OCI-LY1 (cell line): ENCODE data around the gene PROM2.

Experiments
- H2AFZ ChIP-seq: fragments of 200-600 bp; sonication (generic), shearing (Covaris generic); 2 replicates; pipeline ENCODE4 v1.6.0; 2014; ENCODE audit warnings: antibody characterized with exemption, mild to moderate bottlenecking, low read length
- H3F3A ChIP-seq: fragments of 200-600 bp; sonication (generic), shearing (Covaris generic); 2 replicates; pipeline ENCODE4 v1.6.0; 2014; ENCODE audit warnings: mild to moderate bottlenecking, antibody characterized with exemption, low read length, moderate library complexity; ENCODE audit not compliant: insufficient read depth
- H3K27ac ChIP-seq: fragments of 200-600 bp; sonication (generic); 2 replicates; pipeline ENCODE4 v1.5.1; 2014; ENCODE audit warnings: low read length, mixed run types, mild to moderate bottlenecking, low read depth; ENCODE audit not compliant: poor library complexity, severe bottlenecking
- H3K27me3 ChIP-seq: fragments of 200-600 bp; sonication (generic); 2 replicates; pipeline ENCODE4 v1.6.0; 2014; ENCODE audit warnings: antibody characterized with exemption, mild to moderate bottlenecking, low read length, moderate library complexity; ENCODE audit not compliant: insufficient read depth
- H3K36me3 ChIP-seq: fragments of 200-600 bp; sonication (generic); 2 replicates; pipeline ENCODE4 v1.6.1; 2014; ENCODE audit warnings: mild to moderate bottlenecking, antibody characterized with exemption, low read length, moderate library complexity, mixed read lengths; ENCODE audit not compliant: insufficient read depth
- H3K4me1 ChIP-seq: fragments of 200-600 bp; sonication (generic); 2 replicates; pipeline ENCODE4 v1.5.1; 2014; ENCODE audit warnings: mild to moderate bottlenecking, low read length, moderate library complexity; ENCODE audit not compliant: insufficient read depth, severe bottlenecking
- H3K4me2 ChIP-seq: fragments of 200-600 bp; sonication (generic), shearing (Covaris generic); 2 replicates; pipeline ENCODE4 v1.6.1; 2014; ENCODE audit warnings: low read length
- H3K4me3 ChIP-seq: fragments of 200-600 bp; sonication (generic); 2 replicates; pipeline ENCODE4 v1.5.1; 2014; ENCODE audit warnings: low read length, low read depth, mild to moderate bottlenecking, mixed read lengths; ENCODE audit not compliant: poor library complexity, severe bottlenecking
- H3K79me2 ChIP-seq: fragments of 200-600 bp; shearing (Covaris generic); 2 replicates; pipeline ENCODE4 v1.6.1; 2016; ENCODE audit warnings: mixed run types, low read length, mixed read lengths; ENCODE audit not compliant: insufficient read depth
- H3K9ac ChIP-seq: fragments of 200-600 bp; sonication (generic), shearing (Covaris generic); 2 replicates; pipeline ENCODE4 v1.6.1; 2014; ENCODE audit warnings: mild to moderate bottlenecking, low read length, mixed read lengths
- H3K9me2 ChIP-seq: fragments of 200-600 bp; sonication (generic), shearing (Covaris generic); 2 replicates; pipeline ENCODE4 v1.6.1; 2014; ENCODE audit warnings: low read depth, mild to moderate bottlenecking, low read length, mixed read lengths
- H3K9me3 ChIP-seq: fragments of 200-600 bp; shearing (Covaris generic); 2 replicates; pipeline ENCODE4 v1.6.1; 2014; ENCODE audit warnings: low read length, mixed read lengths
- H4K20me1 ChIP-seq: fragments of 200-600 bp; sonication (generic), shearing (Covaris generic); 2 replicates; pipeline ENCODE4 v1.6.0; 2016; ENCODE audit warnings: mild to moderate bottlenecking, low read length; ENCODE audit not compliant: insufficient read depth
- CTCF ChIP-seq: fragments of 200-600 bp; sonication (generic), shearing (Covaris generic); IDR thresholded peaks from 2 replicates; pipeline ENCODE4 v1.5.1; 2017; ENCODE audit warnings: mild to moderate bottlenecking, antibody characterized with exemption, low read length, moderate library complexity, mixed read lengths
- EZH2 ChIP-seq: fragments of 200-600 bp; sonication (generic), shearing (Covaris generic); IDR thresholded peaks from 2 replicates; pipeline ENCODE4 v1.8.0; 2017; ENCODE audit warnings: borderline replicate concordance, mixed run types, mild to moderate bottlenecking, antibody characterized with exemption, low read length, moderate library complexity, mixed read lengths

Gene PROM2

DNA sequence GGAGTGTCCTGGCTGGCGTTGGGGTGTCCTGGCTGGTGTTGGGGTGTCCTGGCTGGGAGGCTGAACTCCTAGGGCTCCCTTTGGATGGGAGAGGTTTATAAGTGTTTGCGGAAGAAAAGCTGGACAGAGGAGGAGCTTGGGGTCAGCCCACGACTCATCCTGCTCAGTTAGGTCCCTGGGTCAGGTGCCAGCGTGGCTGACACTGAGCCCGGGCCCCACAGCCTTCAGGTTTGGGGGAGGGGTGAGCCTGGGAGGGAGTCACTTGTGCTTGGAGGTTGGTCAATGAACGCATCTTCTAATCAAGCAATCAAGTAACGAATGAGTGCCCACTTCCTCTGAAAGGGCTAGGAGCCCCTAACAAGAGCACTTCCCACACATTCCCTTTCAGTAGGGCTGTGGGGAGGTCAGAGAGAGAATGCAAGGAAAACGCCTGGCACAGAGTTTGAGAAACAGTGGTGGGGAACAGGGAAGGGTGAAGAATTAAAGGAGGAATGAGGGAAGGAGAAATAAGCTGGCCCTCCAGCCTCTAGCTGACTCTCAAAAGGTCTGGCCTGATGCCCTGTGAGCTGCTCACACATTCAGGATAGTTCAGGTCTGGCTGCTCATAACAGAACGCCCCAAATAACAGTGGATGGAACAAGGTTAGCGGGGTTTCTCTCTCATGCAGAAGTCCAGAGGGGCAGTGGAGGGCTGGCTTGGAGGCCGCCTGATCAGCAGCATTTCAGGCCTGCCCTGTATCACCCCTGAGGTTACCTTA lies 23.6 kb downstream of the PROM2 start:
- no peaks in the 10 kb centered on the region for H4K20me1 ChIP-seq
- H3K27me3 ChIP-seq: no peaks in the 10 kb centered on the region
- no peak overlapping the region for H2AFZ ChIP-seq
- H3K4me3 ChIP-seq: no peak overlapping the region
- no peaks in the 10 kb centered on the region for H3K79me2 ChIP-seq
- no peaks in the 10 kb centered on the region for H3K36me3 ChIP-seq
- no peaks in the 10 kb centered on the region for H3K9me3 ChIP-seq
- no peaks in the 10 kb centered on the region for H3K9me2 ChIP-seq
- H3K27ac ChIP-seq: no peak overlapping the region
- H3K4me1 ChIP-seq: no peaks in the 10 kb centered on the region
- H3K4me2 ChIP-seq: no peak overlapping the region
- no peak overlapping the region for H3K9ac ChIP-seq
- no peaks in the 10 kb centered on the region for H3F3A ChIP-seq
- no peak for TF ChIP-seq CTCF
- no peak for TF ChIP-seq EZH2

- H3K9me2 ChIP-seq: no peaks in the 10 kb centered on the region
- no peaks in the 10 kb centered on the region for H3K4me1 ChIP-seq
- no peaks in the 10 kb centered on the region for H3K79me2 ChIP-seq
- H3F3A ChIP-seq: no peaks in the 10 kb centered on the region
- no peak overlapping the region for H2AFZ ChIP-seq
- TF ChIP-seq EZH2 (no peak), CTCF (no peak)
- H3K9me3 ChIP-seq: no peaks in the 10 kb centered on the region
- no peak overlapping the region for H3K9ac ChIP-seq
- no peaks in the 10 kb centered on the region for H3K27me3 ChIP-seq
- no peak overlapping the region for H3K4me3 ChIP-seq
- H3K27ac ChIP-seq: no peak overlapping the region
- H4K20me1 ChIP-seq: no peaks in the 10 kb centered on the region
- H3K36me3 ChIP-seq: no peaks in the 10 kb centered on the region
- no peak overlapping the region for H3K4me2 ChIP-seq
These were observed 24.4 kb downstream of the PROM2 start for GRCh38 chr2:95298486-95299111.

DNA sequence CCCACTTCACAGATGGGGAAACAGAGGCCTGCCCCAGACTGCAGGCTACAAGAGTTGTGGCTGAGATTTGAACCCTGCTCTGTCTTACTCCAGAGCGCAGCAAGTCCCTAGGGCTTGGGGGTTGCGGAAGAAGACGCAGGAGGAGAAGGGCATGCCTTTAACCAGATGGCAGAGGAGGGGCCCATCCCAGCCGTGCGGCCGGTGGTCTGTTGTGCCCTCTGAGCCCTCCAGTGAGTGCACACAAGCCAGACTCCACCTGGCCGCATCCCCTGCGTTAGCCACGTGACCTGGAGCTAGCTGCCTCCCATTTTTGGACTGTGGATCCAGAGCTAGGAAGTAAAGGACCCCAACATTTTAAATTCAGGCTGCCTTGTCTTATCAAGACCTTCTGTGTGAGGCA lies 25.7 kb downstream of the PROM2 start:
- Histone ChIP-seq H3K9ac (no peak overlapping the region), H3K4me1 (no peaks in the 10 kb centered on the region), H3K27me3 (no peaks in the 10 kb centered on the region), H3F3A (no peaks in the 10 kb centered on the region), H3K9me2 (no peaks in the 10 kb centered on the region), H2AFZ (no peak overlapping the region), H3K4me2 (no peak overlapping the region), H3K79me2 (no peaks in the 10 kb centered on the region), H4K20me1 (no peaks in the 10 kb centered on the region), H3K9me3 (no peaks in the 10 kb centered on the region), H3K4me3 (no peak overlapping the region), H3K36me3 (no peaks in the 10 kb centered on the region), H3K27ac (no peak overlapping the region)
- TF ChIP-seq CTCF: no peak
- TF ChIP-seq EZH2: no peak
